Measurements from ENCODE around the gene CENPT. TPM values are rescaled to one million over a fixed set of nuclear protein-coding genes. Genes with fewer than 3 reads are reported as not detected.
"Not testable (repeated sequence)": the region's sequence is repeated elsewhere in the genome, so short reads cannot be mapped to it uniquely, and the experiment has no call there.

Gene CENPT
- total RNA-seq, 4 donors from 2014 or later, result 15.7 to 43.8 (median 26.2) TPM

- peaks cover 0 to 27% of the 10 kb centered on the region in 2 donors for H3K4me1 ChIP-seq
These were observed 17.8 kb upstream of the CENPT start for GRCh38 chr16:67865318-67865717.

GRCh38 chr16:67864594-67864993 is 17.1 kb upstream of the CENPT start:
- TF ChIP-seq POLR2A (IDR thresholded peaks at IDR 0.05), result no peak
- no peak for TF ChIP-seq CTCF (IDR thresholded peaks at IDR 0.05)
- H3K36me3 ChIP-seq, result peaks cover 5 to 22% of the 10 kb centered on the region in 2 donors
- WGBS, 2 donors, result 87 to 94% methylated on average over 2 of the region's 2 CpGs
- no peaks in the 10 kb centered on the region for H3K9me3 ChIP-seq
- H3K4me1 ChIP-seq, result peaks cover 0 to 27% of the 10 kb centered on the region in 2 donors
- DNase-seq, result no peak
- H3K27me3 ChIP-seq, result no peaks in the 10 kb centered on the region
- intact Hi-C loops (cut with DNase I), result no loop called here
- no peak overlapping the region for H3K27ac ChIP-seq
- no peak overlapping the region for H3K4me3 ChIP-seq (replicated peaks in 1 of 3)

More at GRCh38 chr16:67865318-67865717, 17.8 kb upstream of the CENPT start:
- WGBS, 2 donors, result 90 to 100% methylated on average over 2 of the region's 2 CpGs
- Histone ChIP-seq H3K4me3 (replicated peaks in 1 of 3) (no peak overlapping the region), H3K27ac (no peak overlapping the region), H3K27me3 (no peaks in the 10 kb centered on the region), H3K36me3 (peaks cover 10 to 29% of the 10 kb centered on the region in 2 donors), H3K9me3 (no peaks in the 10 kb centered on the region)
- intact Hi-C loops (cut with DNase I), result no loop called here
- peak in 1 of 2 donors; percentile 19 for DNase-seq
- no peak for TF ChIP-seq POLR2A (IDR thresholded peaks at IDR 0.05)
- peak in 4 of 6 experiments; percentile 1 to 28 (median 20) for TF ChIP-seq CTCF (IDR thresholded peaks at IDR 0.05)

GRCh38 chr16:67864044-67864443 is 16.6 kb upstream of the CENPT start:
- H3K36me3 ChIP-seq, result peaks cover 4 to 21% of the 10 kb centered on the region in 2 donors
- peak overlapping the region in 2 of 3 donors; percentile 62 to 77 for H3K27ac ChIP-seq
- H3K4me3 ChIP-seq (replicated peaks in 1 of 3); DNase-seq; intact Hi-C loops (cut with DNase I); H3K27me3 ChIP-seq; H3K9me3 ChIP-seq: not testable (repeated sequence)
- H3K4me1 ChIP-seq, result peaks cover 0 to 27% of the 10 kb centered on the region in 2 donors
- 94% methylated on average over 6 of the region's 6 CpGs for WGBS, 2 donors

- intact Hi-C loops (cut with DNase I), result no loop called here
- Histone ChIP-seq H3K27ac (peak overlapping the region; percentile 25 to 77 (median 62)), H3K36me3 (peaks cover 4 to 11% of the 10 kb centered on the region in 2 donors), H3K4me3 (replicated peaks in 1 of 3) (no peak overlapping the region), H3K27me3 (no peaks in the 10 kb centered on the region), H3K4me1 (peaks cover 3 to 38% of the 10 kb centered on the region in 2 donors), H3K9me3 (no peaks in the 10 kb centered on the region)
- no peak for TF ChIP-seq CTCF (IDR thresholded peaks at IDR 0.05)
- no peak for TF ChIP-seq POLR2A (IDR thresholded peaks at IDR 0.05)
- 67 to 72% methylated on average over 11 of the region's 11 CpGs for WGBS, 2 donors
- peak in 1 of 2 donors; percentile 22 for DNase-seq
These were observed 15.4 kb upstream of the CENPT start for GRCh38 chr16:67862623-67863583.

- no peak overlapping the region for H3K4me3 ChIP-seq (replicated peaks in 1 of 3)
- WGBS, 2 donors, result 80 to 84% methylated on average over 6 of the region's 6 CpGs
- peaks cover 13 to 49% of the 10 kb centered on the region in 2 donors for H3K4me1 ChIP-seq
- H3K36me3 ChIP-seq, result peaks cover 0 to 4% of the 10 kb centered on the region in 2 donors
- TF ChIP-seq POLR2A (IDR thresholded peaks at IDR 0.05), result no peak
- no peak for TF ChIP-seq CTCF (IDR thresholded peaks at IDR 0.05)
- H3K27me3 ChIP-seq, result no peaks in the 10 kb centered on the region
- DNase-seq, result no peak
- no peak overlapping the region for H3K27ac ChIP-seq
- intact Hi-C loops (cut with DNase I), result no loop called here
- H3K9me3 ChIP-seq, result no peaks in the 10 kb centered on the region
These were observed 14.4 kb upstream of the CENPT start for GRCh38 chr16:67861877-67862276.

Measured in thyroid gland (tissue), 4 donors.